ENCODE data around the gene KMT2C.

DNA sequence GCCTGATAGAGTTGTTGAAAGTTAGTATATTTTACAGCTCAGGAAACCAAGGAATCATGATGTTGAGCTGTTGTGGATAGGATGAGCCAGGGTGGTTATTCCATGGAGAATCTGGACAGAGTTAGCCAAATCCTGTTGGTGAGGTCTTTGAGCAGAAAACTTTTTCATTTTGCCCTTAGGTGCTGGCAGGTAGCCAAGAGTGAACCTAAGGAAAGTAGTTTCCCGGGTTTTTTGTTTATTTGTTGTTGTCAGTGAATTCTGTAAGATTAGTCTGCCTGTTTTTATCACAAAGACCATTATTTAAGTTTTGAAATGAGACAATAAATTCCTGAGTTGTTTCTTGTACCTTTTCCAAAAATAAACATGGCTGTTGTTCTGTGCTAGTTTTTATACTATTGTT is 349.3 kb downstream of the KMT2C start:
- TF ChIP-seq, protein P1, sequence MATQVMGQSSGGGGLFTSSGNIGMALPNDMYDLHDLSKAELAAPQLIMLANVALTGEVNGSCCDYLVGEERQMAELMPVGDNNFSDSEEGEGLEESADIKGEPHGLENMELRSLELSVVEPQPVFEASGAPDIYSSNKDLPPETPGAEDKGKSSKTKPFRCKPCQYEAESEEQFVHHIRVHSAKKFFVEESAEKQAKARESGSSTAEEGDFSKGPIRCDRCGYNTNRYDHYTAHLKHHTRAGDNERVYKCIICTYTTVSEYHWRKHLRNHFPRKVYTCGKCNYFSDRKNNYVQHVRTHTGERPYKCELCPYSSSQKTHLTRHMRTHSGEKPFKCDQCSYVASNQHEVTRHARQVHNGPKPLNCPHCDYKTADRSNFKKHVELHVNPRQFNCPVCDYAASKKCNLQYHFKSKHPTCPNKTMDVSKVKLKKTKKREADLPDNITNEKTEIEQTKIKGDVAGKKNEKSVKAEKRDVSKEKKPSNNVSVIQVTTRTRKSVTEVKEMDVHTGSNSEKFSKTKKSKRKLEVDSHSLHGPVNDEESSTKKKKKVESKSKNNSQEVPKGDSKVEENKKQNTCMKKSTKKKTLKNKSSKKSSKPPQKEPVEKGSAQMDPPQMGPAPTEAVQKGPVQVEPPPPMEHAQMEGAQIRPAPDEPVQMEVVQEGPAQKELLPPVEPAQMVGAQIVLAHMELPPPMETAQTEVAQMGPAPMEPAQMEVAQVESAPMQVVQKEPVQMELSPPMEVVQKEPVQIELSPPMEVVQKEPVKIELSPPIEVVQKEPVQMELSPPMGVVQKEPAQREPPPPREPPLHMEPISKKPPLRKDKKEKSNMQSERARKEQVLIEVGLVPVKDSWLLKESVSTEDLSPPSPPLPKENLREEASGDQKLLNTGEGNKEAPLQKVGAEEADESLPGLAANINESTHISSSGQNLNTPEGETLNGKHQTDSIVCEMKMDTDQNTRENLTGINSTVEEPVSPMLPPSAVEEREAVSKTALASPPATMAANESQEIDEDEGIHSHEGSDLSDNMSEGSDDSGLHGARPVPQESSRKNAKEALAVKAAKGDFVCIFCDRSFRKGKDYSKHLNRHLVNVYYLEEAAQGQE (IDR thresholded peaks at IDR 0.05; ENCODE audit: low read depth): no peak
- TF ChIP-seq, protein P2, sequence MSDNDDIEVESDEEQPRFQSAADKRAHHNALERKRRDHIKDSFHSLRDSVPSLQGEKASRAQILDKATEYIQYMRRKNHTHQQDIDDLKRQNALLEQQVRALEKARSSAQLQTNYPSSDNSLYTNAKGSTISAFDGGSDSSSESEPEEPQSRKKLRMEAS (IDR thresholded peaks at IDR 0.05): no peak
- TF ChIP-seq CEBPB (IDR thresholded peaks at IDR 0.05) (no peak), CREB1 (IDR thresholded peaks at IDR 0.05; ENCODE audit: low read depth) (no peak), FOXM1 (IDR thresholded peaks at IDR 0.05; ENCODE audit: borderline replicate concordance, low read depth) (no peak), TAF1 (IDR thresholded peaks at IDR 0.05; ENCODE audit: low read depth) (no peak), YY1 (IDR thresholded peaks at IDR 0.05; ENCODE audit: low read depth) (no peak), EGR1 (IDR thresholded peaks at IDR 0.05) (no peak)
